ENCODE measurements around the gene TNFRSF1B. TPM values are rescaled to one million over a fixed set of nuclear protein-coding genes. Genes with fewer than 3 reads are reported as not detected.
A peak's percentile ranks its signal among the peaks of the same experiment; 100 is the strongest.

TNFRSF1B gene
- under 0.01 TPM in 1 of 2 replicates, not detected in the other for total RNA-seq

DNA sequence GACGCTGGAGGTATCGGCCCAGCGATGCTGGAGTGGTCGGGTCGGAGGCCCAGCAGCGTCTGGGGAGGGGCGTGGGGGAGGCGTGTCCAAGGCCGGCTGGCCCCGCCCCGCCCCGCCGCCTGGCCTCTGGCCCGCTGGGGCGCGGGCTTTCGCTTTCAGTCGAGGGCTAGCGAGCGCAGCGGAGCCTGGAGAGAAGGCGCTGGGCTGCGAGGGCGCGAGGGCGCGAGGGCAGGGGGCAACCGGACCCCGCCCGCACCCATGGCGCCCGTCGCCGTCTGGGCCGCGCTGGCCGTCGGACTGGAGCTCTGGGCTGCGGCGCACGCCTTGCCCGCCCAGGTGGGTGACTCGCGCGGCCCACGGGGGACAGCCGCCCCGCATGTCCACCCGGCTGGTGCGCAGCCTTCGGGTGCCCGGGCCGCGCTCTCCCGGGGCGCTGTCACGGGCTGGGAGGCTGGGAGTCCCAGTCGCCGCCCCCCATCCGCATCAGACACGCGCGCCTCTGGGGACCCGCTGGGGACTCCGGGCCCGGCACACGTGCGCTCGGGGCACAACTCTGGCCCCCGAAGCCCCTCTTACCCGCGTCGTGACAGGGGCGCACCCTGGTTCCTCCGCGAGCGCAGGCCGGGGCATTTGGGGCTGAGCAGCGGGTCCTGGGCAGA is at the start of gene TNFRSF1B:
TNFRSF1B (plus strand) TSS at position 158 of the 659 bp plus-strand sequence; CDS start at position 259, 101 bp downstream.

GRCh38 chr1:12229835-12230548 is 63.2 kb downstream of the TNFRSF1B start, which contains the start of gene VPS13D:
Gene VPS13D (plus strand): TSS chr1:12230030. CDS start chr1:12234267, 4,237 bp downstream.

Small RNAs within 50 kb of the gene (small RNA-seq; reads per million reads assigned to genes)
- gene MIR4632 (not detected), gene RF00156 (0.83 reads per million, percentile 49 among the genes with 10 or more reads in this experiment)

Other genes starting within 250 kb of the TNFRSF1B start
- gene KIAA2013, start 240.6 kb upstream of the TNFRSF1B start, total RNA-seq: 66.7 and 98.5 TPM in 2 replicates
- 186 and 269 TPM in 2 replicates for gene PLOD1, start 232.3 kb upstream of the TNFRSF1B start, total RNA-seq
- 38.9 and 65.7 TPM in 2 replicates for gene MFN2, start 186.5 kb upstream of the TNFRSF1B start, total RNA-seq
- gene MIIP, start 147.5 kb upstream of the TNFRSF1B start, total RNA-seq: 15.3 and 30.6 TPM in 2 replicates
- 0.11 TPM in 1 of 2 replicates, not detected in the other for gene TNFRSF8, start 103.7 kb upstream of the TNFRSF1B start, total RNA-seq
- 31.7 and 36.1 TPM in 2 replicates for gene VPS13D, start 63.0 kb downstream of the TNFRSF1B start, total RNA-seq

Data from placental epithelial cell (primary cell).